HepG2 (cell line): Measurements from ENCODE around the gene JAG1. TPM values are rescaled to one million over a fixed set of nuclear protein-coding genes. Genes with fewer than 3 reads are reported as not detected.

ENCODE experiments used
- BRD4 ChIP-seq: sonication (generic); formaldehyde crosslinking; IDR thresholded peaks from 2 replicates; pipeline ENCODE4 v1.4.0; 2020; ENCODE audit warnings: missing genetic modification reagents
- ELF3 ChIP-seq: IDR thresholded peaks from 2 replicates; pipeline ENCODE4 v1.6.1; 2016; ENCODE audit warnings: missing genetic modification reagents, missing compliant biosample characterization
- GABPB1 ChIP-seq: IDR thresholded peaks from 2 replicates; pipeline ENCODE4 v1.6.1; 2016; ENCODE audit warnings: mild to moderate bottlenecking, missing genetic modification reagents, moderate library complexity, missing compliant biosample characterization
- HCFC1 ChIP-seq: fragments of 150-350 bp; IDR thresholded peaks from 2 replicates; pipeline ENCODE4 v1.6.1; 2014; ENCODE audit warnings: low read depth, low read length
- HNF4A ChIP-seq: sonication (generic); formaldehyde crosslinking; IDR thresholded peaks from 2 replicates; pipeline ENCODE4 v1.4.0; 2020; ENCODE audit warnings: missing genetic modification reagents
- HOXD1 ChIP-seq: sonication (generic); formaldehyde crosslinking; IDR thresholded peaks from 2 replicates; pipeline ENCODE4 v1.5.0; 2020; ENCODE audit warnings: missing genetic modification reagents
- IKZF5 ChIP-seq: IDR thresholded peaks from 2 replicates; pipeline ENCODE4 v1.6.1; 2018; ENCODE audit warnings: missing genetic modification reagents, mild to moderate bottlenecking, missing compliant biosample characterization
- JARID2 ChIP-seq: sonication (generic); formaldehyde crosslinking; IDR thresholded peaks from 2 replicates; pipeline ENCODE4 v1.8.1; 2023; ENCODE audit warnings: missing genetic modification reagents, inconsistent platforms; ENCODE audit not compliant: insufficient replicate concordance
- NR1H2 ChIP-seq: sonication (generic); formaldehyde crosslinking; IDR thresholded peaks from 2 replicates; pipeline ENCODE4 v1.8.1; 2022; ENCODE audit warnings: low read depth, missing genetic modification reagents, borderline replicate concordance
- POLR2AphosphoS2 ChIP-seq: IDR thresholded peaks from 2 replicates; pipeline ENCODE4 v1.6.1; 2011; ENCODE audit warnings: low read depth, low read length, improper control_type of control experiment
- SNAI1 ChIP-seq: sonication (generic); formaldehyde crosslinking; IDR thresholded peaks from 2 replicates; pipeline ENCODE4 v1.5.0; 2020; ENCODE audit warnings: mild to moderate bottlenecking, missing genetic modification reagents, borderline replicate concordance
- SP5 ChIP-seq: IDR thresholded peaks from 2 replicates; pipeline ENCODE4 v1.6.1; 2016; ENCODE audit warnings: low read depth, borderline replicate concordance
- TEF ChIP-seq: sonication (generic); formaldehyde crosslinking; IDR thresholded peaks from 2 replicates; pipeline ENCODE4 v1.5.0; 2020; ENCODE audit warnings: missing genetic modification reagents
- ZMAT3 ChIP-seq: sonication (generic); formaldehyde crosslinking; conservative IDR thresholded peaks from 2 replicates; pipeline ENCODE4 v1.7.0; 2021; ENCODE audit warnings: missing genetic modification reagents
- ZNF180 ChIP-seq: sonication (generic); formaldehyde crosslinking; IDR thresholded peaks from 2 replicates; pipeline ENCODE4 v1.4.0; 2020; ENCODE audit warnings: low read depth, missing genetic modification reagents, borderline replicate concordance
- ZNF207 ChIP-seq: fragments of 450-650 bp; IDR thresholded peaks from 2 replicates; pipeline ENCODE4 v1.6.1; 2016; ENCODE audit warnings: antibody characterized with exemption, borderline replicate concordance
- ZNF234 ChIP-seq: sonication (generic); formaldehyde crosslinking; conservative IDR thresholded peaks from 2 replicates; pipeline ENCODE4 v1.5.1; 2020; ENCODE audit warnings: mild to moderate bottlenecking, missing genetic modification reagents
- ZNF34 ChIP-seq: sonication (generic); formaldehyde crosslinking; IDR thresholded peaks from 2 replicates; pipeline ENCODE4 v1.4.0; 2020; ENCODE audit warnings: mild to moderate bottlenecking, missing genetic modification reagents, borderline replicate concordance
- ZNF607 ChIP-seq: sonication (generic); formaldehyde crosslinking; IDR thresholded peaks from 2 replicates; pipeline ENCODE4 v1.5.1; 2020; ENCODE audit warnings: missing genetic modification reagents, mild to moderate bottlenecking, borderline replicate concordance
- polyA plus RNA-seq, 8 experiments: library from polyadenylated mRNA; depleted of rRNA in 3 of 8; stranded (reverse) in 7 of 8; unstranded in 1 of 8; fragments of >200 nt; fragmentation: Illumina TruSeq in 4 of 8; extraction: Trizol in 4 of 8; gene quantifications; 2 replicates each; pipeline versions ENCODE4 v1.2.1 to v1.2.3, GENCODE V29; 2011 to 2016; ENCODE audit warnings: low read depth in 4 of 8, missing spikeins in 1 of 8, mixed read lengths in 1 of 8; ENCODE audit not compliant: insufficient read depth in 1 of 8
- total RNA-seq, 5 experiments: library from RNA; depleted of rRNA; stranded (reverse); fragments of >200 nt; fragmentation: Illumina TruSeq; extraction: Trizol; gene quantifications; 2 replicates each; pipeline ENCODE4 v1.2.3, GENCODE V29; 2016; ENCODE audit warnings: low read depth in 1 of 5
- TF ChIP-seq, protein P1 (sequence below): sonication (generic); formaldehyde crosslinking; IDR thresholded peaks from 2 replicates; pipeline ENCODE4 v1.4.0; 2020; ENCODE audit warnings: missing genetic modification reagents
- TF ChIP-seq, protein P2 (sequence below): sonication (generic); formaldehyde crosslinking; IDR thresholded peaks from 2 replicates; pipeline ENCODE4 v1.9.0; 2021; ENCODE audit warnings: missing genetic modification reagents, borderline replicate concordance

Gene JAG1
- total and polyA plus RNA-seq, 2 of the 13 experiments (the other 11 are each of a cell fraction or from before 2014, with no cell fraction given), result 47.1 to 56.3 TPM

- TF ChIP-seq ELF3 (CRISPR knock-in tag) (peak; percentile 97), ZMAT3 (CRISPR knock-in tag) (no peak), GABPB1 (CRISPR knock-in tag) (no peak), POLR2AphosphoS2 (no peak), ZNF607 (CRISPR knock-in tag) (no peak), HNF4A (CRISPR knock-in tag) (peak; percentile 99), HCFC1 (no peak), JARID2 (CRISPR knock-in tag) (peak; percentile 47), IKZF5 (CRISPR knock-in tag) (peak; percentile 81; the same call in 1 of the 2 replicates), SP5 (CRISPR knock-in tag) (peak; percentile 83), SNAI1 (no peak), ZNF207 (no peak), TEF (CRISPR knock-in tag) (no peak), ZNF34 (CRISPR knock-in tag) (no peak), HOXD1 (no peak), ZNF180 (CRISPR knock-in tag) (no peak), NR1H2 (CRISPR knock-in tag) (no peak), BRD4 (CRISPR knock-in tag) (no peak), ZNF234 (CRISPR knock-in tag) (no peak)
- TF ChIP-seq, protein P1, sequence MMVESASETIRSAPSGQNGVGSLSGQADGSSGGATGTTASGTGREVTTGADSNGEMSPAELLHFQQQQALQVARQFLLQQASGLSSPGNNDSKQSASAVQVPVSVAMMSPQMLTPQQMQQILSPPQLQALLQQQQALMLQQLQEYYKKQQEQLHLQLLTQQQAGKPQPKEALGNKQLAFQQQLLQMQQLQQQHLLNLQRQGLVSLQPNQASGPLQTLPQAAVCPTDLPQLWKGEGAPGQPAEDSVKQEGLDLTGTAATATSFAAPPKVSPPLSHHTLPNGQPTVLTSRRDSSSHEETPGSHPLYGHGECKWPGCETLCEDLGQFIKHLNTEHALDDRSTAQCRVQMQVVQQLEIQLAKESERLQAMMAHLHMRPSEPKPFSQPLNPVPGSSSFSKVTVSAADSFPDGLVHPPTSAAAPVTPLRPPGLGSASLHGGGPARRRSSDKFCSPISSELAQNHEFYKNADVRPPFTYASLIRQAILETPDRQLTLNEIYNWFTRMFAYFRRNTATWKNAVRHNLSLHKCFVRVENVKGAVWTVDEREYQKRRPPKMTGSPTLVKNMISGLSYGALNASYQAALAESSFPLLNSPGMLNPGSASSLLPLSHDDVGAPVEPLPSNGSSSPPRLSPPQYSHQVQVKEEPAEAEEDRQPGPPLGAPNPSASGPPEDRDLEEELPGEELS (CRISPR knock-in tag), result peak; percentile 91
- TF ChIP-seq, protein P2, sequence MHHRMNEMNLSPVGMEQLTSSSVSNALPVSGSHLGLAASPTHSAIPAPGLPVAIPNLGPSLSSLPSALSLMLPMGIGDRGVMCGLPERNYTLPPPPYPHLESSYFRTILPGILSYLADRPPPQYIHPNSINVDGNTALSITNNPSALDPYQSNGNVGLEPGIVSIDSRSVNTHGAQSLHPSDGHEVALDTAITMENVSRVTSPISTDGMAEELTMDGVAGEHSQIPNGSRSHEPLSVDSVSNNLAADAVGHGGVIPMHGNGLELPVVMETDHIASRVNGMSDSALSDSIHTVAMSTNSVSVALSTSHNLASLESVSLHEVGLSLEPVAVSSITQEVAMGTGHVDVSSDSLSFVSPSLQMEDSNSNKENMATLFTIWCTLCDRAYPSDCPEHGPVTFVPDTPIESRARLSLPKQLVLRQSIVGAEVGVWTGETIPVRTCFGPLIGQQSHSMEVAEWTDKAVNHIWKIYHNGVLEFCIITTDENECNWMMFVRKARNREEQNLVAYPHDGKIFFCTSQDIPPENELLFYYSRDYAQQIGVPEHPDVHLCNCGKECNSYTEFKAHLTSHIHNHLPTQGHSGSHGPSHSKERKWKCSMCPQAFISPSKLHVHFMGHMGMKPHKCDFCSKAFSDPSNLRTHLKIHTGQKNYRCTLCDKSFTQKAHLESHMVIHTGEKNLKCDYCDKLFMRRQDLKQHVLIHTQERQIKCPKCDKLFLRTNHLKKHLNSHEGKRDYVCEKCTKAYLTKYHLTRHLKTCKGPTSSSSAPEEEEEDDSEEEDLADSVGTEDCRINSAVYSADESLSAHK (CRISPR knock-in tag), result no peak
These were observed 34.8 kb upstream of the JAG1 start (continued) for GRCh38 chr20:10708351-10709185.
